DMS 273 (cell line): ENCODE results near the gene ACOX1.

Experiments used
- DNase-seq: peaks from one replicate; lab custom pipeline; 2025; ENCODE audit not compliant: unreplicated experiment; lab: John Stamatoyannopoulos, UW

The ACOX1 gene

DNA sequence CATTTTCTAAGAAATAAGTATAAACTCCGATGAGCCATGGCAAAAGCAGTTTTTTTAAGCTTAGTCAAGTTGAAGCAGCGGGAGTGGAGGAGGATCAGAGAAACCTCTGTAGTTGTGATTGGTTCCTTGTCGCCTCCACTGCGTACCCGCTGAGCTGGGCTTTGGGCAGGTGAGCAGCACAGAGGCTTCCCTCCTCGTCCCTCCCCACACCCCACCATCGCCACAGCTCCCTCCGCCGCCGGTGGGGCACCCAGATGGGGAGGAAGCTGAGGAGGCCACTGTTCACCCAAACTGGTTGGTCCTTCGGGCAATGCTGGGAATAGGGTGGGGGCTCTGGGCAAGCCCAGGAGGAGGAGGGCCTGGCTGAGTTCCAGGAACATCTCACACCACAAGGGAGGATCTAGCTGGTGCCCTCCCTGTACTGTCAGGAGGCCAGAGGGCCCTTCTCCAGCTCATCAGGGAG lies 69.1 kb downstream of the ACOX1 start:
- DNase-seq, result peak; percentile 78

DNA sequence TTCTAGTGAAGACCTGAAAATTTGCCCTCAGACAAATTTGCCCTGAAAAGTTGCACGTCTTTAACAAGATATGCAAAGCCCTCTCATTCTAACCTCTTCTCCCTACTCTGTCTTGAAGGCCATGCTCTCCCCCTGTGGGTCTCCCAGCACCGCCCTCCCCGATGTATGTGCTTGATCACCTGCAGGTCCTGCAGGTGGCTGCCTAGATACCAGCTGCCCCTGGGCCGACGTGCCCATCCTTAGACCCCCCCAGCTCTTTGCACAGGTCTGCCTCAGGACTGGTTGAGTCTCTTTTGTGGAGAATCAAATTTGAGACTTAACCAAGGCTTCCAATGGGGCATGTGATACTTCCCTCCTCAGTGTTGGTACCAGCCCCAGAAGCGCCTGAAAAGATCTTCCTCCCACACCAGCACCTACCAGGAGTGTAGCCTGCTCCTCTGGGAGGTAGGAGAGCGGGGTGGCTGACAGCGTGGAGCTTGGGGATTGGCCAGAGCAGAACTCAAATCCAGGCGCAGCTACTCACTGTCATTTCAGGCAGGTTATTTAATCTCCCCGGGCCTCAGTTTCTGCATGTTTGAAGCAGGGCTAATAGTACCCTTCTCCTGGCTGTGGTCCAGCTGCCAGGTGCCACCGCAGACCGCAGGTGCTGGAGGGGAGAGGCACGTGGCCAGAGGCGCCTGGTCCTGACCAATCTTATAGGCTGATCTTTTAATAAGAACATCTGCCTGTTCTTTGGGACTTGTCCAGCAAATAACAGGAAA lies 69.7 kb downstream of the ACOX1 start:
- peak; percentile 62 for DNase-seq

DNA sequence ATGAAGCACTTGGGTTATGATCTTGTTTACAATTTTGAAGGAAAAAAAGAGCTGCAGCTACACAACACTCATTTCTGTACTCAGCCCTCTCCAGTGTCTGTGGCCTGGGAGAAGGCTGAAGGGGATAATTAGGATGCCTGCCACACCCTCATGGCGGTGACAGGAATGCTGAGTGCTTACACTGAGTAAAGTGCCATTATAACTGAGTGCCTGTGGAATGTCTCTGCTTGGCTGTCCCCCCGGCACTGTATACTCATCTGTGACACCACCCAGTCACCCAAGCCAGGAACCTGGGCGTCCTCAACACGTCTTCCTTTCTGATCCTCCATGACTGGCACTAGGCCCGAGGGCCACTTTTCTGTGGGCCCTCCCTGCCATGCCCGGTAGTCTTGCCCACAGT lies 70.8 kb downstream of the ACOX1 start:
- DNase-seq, result no peak

- no peak for DNase-seq
These were observed 72.7 kb downstream of the ACOX1 start for GRCh38 chr17:75906143-75906884.

DNA sequence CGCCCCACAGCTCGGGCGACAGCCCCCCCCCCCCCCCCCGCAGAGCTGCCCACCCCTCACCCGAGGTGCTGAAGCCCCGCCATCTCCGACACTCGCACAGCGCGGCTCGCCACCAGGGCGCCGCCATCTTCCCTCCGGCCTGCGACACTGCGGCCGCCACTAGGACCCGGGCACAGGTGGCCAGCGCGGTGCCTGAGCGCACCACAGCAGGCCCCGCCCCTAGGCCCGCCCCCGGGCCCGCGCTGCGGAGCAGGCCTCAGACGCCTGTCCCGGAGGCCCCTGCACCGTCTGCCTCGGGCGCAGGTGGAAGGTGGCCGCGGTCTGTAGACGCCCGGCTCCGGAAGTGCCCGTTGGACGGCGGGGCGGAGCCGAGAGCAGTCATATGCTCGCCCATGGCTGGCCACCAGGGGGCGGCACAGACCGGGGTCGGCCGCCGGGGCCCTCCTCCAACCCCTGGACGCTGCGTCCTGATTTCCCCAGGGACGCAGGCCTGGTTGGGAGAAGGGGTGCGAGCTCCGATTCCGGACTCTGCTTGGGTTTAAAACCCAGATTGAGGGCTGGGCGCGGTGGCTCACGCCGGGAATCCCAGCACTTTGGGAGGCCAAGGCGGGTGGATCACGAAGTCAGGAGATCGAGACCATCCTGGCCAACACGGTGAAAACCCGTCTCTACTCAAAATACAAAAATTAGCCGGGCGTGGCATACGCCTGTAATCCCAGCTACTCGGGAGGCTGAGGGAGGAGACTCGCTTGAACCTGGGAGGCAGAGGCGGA lies 74.0 kb downstream of the ACOX1 start, which contains the start of gene MRPL38:
Gene MRPL38, minus strand, starts transcription at position 136 of the 773 bp plus-strand sequence. Its CDS starts 9 bp downstream, at position 127.
- DNase-seq, result peak; percentile 98

DNA sequence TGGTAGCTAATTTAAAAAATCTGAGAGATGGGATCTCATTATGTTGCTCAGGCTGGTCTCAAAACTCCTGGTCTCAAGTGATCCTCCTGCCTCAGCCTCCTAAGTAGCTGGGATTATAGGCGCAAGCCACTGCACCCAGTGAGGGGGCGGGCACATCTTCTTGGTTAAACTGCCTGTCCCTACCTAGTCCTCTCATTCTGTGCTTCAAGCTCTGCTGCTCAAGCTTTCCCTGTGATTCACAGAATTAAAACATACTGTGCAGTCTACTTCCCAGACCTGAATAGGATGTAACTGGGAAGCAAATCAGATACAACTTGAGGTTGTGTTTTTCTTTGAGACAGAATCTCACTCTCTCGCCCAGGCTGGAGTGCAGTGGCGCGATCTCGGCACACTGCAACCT lies 76.6 kb downstream of the ACOX1 start:
- DNase-seq, result no peak

DNA sequence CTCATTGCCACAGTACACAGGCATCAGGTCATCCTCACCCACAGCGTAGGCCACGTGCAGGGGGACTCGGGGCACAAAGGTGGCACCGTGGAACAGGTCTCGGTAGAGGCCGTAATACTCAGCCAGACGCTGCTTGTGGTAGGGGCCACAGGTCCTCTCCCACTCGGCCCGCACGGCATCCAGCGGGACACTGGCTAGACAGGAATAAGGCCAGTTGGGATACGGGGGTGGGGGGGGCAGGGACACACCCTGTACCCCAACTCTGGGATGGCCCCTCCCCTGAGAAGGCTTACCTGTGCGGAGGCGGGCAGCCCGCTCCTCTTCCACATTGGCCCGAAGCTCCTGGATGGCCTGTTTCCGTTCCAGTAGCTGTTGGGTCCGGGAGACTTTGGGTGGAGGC lies 77.2 kb downstream of the ACOX1 start:
- DNase-seq, result no peak

DNA sequence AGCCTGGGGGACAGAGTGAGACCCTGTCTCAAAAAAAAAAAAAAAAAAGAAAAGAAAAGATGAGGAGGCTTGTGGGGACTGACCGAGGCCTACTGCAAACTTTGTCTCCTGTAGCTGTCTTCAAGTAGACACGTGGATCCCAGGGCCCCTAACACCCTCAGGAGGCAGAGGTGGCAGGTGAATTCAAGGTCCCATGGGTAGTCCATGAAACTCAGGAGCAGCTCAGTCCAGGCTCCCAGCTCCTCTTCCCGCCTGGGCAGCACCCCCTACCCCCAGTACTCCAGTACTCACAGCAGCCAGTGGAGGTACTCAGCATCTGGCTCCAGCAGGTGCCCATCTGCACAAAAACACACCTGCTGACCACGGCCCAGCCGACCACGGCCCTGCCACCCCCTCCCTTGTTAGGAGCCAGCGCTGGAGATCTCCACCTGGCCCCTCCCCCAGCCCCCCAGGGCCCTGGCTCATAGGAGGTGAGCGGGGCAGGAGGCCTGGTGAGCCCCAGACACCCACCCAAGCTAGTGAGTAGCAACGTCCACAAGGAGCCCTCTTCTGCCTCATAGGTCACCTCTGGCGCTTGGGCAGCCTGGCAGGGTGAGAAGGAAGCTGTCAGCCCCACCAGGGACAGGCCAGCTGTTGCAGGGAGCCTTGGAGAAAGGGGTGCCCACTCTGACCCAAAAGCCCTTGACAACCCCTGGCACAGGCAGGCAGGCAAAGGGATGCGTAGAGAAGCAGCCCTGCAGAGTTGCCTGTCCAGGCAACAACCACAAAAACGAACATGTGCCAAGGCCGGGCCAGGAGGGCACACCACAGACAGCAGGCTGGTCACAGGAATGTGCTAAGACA lies 78.1 kb downstream of the ACOX1 start:
- no peak for DNase-seq

GRCh38 chr17:75899767-75900468 lies 79.0 kb downstream of the ACOX1 start:
- DNase-seq, result no peak

GRCh38 chr17:75899353-75899752 lies 79.6 kb downstream of the ACOX1 start:
- DNase-seq, result no peak

DNA sequence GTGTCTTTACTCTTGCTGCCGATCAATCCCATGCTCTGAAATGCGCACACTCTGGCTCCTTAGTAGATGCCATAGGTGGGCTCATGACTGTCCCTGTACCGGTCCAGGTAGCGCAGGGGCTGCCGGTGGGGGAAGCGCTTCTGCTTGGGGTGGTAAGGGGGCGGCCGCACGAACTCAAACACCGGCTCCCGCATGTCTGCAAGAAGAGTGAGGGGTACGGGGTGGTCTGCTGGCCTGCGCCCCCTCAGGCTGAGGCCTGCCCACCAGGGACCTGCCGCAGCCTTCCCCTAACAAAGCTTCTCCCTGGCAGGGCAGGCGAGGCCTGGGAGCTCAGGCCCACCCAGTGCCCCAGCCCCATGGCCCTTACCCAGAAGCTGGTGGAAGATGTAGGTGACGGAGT lies 80.2 kb downstream of the ACOX1 start:
- no peak for DNase-seq

- DNase-seq, result no peak
These were observed 80.9 kb downstream of the ACOX1 start for GRCh38 chr17:75898065-75898464.

DNA sequence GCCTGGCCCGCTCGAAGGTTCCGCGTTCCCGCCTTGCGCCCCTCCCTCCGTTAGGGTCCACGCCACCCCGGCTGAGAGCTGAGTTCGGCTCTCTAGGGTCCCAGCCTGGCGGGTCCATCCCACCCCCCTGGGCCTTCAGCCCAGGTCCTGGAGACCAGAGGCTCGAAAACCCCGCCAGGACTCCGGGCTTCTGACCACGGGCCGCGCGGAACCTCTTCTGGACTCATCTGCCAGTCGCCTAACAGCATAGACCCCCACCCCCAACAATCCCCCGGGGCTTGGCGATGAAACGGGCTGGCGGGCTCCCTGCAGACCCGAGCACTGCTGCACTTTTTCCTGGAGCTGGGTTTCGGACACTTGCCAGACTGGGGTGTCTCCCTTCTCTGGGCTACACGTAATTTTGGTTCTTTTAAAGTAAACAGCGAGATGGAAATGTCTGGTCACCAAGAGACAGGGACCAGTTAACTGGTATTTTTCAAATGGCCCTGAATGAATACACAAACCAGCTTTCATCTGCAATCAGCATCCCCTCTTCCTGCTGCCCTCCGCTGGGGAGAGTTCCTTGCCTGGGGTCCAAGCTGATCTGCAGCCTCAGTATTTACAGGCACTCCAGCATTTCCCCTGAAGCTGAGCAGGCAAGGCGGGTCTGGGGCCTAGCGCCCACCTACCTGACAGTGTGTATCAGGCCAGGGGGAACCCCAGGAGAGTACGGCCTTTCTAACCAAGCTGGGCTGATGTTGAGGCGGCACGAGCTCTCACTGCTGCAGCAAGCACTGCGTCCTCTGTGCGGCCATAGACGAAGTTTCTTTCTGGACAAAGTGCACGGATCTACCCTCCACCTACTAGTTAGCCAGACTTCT lies 81.6 kb downstream of the ACOX1 start:
- no peak for DNase-seq

DNA sequence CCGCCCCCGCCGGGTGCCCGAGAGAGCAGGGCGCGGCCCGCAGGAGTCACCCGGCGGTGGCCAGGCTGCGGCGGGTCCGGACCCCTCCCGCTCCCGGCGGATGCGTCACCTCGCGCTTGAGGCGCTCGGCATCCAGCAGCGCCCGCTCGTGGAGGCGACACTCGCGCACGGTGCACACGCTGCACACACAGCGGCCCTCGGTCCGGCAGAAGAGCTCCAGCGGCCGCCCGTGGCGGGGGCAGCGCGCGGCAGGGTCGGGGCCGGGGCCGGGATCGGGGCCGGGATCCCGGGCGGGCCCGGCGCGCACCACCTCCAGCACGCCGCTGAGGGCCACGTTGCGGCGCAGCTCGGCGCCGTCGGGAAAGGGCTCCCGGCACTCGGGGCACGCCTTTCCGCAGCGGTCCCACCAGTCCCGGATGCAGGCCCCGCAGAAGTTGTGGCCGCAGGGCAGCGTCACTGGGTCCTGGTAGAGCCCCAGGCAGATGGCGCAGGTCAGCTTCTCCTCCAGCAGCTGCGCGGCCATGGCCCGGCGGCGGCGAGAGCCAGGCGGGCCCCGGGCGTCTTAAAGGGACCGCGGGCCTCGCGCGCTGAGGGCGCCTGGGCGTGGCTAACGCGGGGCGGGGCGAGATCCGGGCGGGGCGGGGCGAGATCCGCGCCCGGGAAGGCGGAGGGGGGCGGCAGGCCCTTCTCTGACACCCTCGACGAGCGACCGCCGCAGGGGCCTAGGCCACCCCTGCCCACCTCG lies 82.4 kb downstream of the ACOX1 start, which contains the start of gene TRIM65:
Gene TRIM65, minus strand, starts transcription at position 537 of the 745 bp plus-strand sequence. Its CDS starts 14 bp downstream, at position 523.
- DNase-seq, result peak; percentile 91

GRCh38 chr17:75895370-75896155 lies 83.4 kb downstream of the ACOX1 start:
- peak; percentile 61 for DNase-seq

GRCh38 chr17:75894049-75894733 lies 84.8 kb downstream of the ACOX1 start:
- DNase-seq, result no peak
